ENCODE data around the gene PHIP.

PHIP gene

DNA sequence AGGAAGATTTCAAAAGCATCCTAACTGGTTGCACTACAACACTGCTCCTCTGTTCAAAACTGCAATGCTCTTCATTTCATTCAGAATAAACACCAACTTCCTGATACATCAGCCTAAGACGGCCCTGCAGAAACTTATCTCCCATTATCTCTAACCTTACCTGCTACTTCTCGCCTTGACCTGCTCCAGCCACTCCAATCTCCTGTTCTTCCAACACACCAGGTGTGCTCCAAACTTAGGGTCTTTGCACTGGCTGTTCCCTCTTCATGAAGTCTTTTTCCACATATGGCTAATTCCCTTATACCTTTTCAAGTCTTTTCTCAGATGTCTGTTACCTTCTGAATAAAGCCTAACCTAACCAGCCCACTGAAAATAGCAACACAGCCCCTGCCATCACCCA lies 32.1 kb downstream of the PHIP start:
- no peak overlapping the region for H3K4me3 Mint-ChIP-seq
- no peak for DNase-seq (ENCODE audit: low spot score in 2 of 2)
- H3K9me3 Mint-ChIP-seq, result no peaks in the 10 kb centered on the region
- peaks cover 62% of the 10 kb centered on the region for H3K36me3 Mint-ChIP-seq
- ATAC-seq, result no peak
- H3K27ac Mint-ChIP-seq, result peak overlapping the region; percentile 2
- peaks cover 17% of the 10 kb centered on the region for H3K4me1 Mint-ChIP-seq

DNA sequence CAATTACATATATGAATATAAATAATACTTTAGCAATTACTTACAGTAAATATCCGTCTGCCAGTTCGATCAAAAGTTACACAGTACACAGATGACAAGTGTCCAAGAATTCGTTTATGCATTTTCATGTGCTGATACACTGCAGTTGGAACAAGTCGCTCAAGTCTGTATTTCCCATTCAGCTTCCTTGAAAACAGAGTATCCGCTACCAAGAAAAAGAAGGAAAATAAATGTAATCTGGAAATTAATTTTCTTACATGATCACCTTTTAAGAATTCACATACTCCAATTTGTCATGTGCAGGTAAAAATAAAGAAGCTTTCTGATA lies 35.3 kb downstream of the PHIP start:
- no peaks in the 10 kb centered on the region for H3K9me3 Mint-ChIP-seq
- no peak overlapping the region for H3K27ac Mint-ChIP-seq
- H3K4me1 Mint-ChIP-seq, result peaks cover 30% of the 10 kb centered on the region
- peaks cover 63% of the 10 kb centered on the region for H3K36me3 Mint-ChIP-seq
- ATAC-seq (peak; percentile 42), DNase-seq (ENCODE audit: low spot score in 2 of 2) (no peak)
- H3K4me3 Mint-ChIP-seq, result no peak overlapping the region

DNA sequence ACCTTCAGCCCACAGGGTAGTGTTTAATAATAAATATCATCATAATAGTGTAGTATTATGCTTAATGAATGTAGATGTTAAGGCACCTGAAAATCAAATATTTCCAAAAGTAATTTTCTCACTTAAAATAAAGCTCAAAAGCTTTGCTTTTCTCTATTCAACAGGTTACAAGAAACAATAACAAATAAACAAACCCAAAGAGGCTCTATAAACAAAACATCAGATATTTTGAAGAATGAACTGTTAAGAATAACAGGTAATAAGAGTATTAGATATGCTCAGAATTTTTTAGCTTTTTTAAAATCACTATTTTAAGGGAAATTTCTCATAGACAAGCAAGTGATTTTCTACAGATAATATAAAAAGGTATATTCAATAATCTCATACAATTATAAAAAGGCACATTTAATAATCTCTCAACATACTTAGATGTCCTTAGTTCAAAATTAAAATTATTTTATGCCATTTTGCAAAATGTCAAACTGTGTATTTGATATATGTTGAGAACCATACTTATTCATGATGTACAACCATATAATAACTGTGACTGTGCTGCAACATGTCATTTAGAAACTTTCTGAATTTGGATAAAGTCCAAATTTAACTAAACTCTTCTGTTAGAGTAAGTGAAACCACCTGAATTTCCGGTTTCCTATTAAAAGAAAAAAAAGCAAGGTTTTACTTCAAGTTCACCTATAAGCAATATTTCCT lies 35.8 kb downstream of the PHIP start:
- DNase-seq (ENCODE audit: low spot score in 2 of 2), result no peak
- Mint-ChIP-seq H3K9me3 (no peaks in the 10 kb centered on the region), H3K36me3 (peaks cover 65% of the 10 kb centered on the region), H3K4me1 (peaks cover 30% of the 10 kb centered on the region), H3K4me3 (no peak overlapping the region), H3K27ac (no peak overlapping the region)
- ATAC-seq, result peak; percentile 71

DNA sequence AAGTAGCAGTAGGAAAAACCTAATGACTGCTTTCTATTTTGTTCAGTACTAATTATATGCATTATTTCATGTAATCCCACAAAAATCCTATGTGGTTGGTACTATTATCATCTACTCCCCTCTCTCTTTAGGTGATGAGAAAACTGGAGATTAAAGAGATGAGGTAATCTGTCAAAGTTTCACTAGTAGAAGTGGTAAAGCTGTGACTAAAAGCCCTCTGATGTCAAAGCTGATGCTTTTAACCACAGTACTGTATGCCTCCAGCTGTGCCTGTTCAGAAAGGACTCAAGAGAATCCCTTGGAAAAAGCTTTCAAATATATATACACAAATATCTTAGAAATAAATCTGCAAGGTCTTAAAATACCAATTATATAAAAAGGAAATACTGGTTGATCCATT lies 38.0 kb downstream of the PHIP start:
- H3K36me3 Mint-ChIP-seq, result peaks cover 72% of the 10 kb centered on the region
- DNase-seq (ENCODE audit: low spot score in 2 of 2) (no peak), ATAC-seq (peak; percentile 98)
- no peak overlapping the region for H3K27ac Mint-ChIP-seq
- H3K4me3 Mint-ChIP-seq, result no peak overlapping the region
- no peaks in the 10 kb centered on the region for H3K9me3 Mint-ChIP-seq
- H3K4me1 Mint-ChIP-seq, result peaks cover 38% of the 10 kb centered on the region

DNA sequence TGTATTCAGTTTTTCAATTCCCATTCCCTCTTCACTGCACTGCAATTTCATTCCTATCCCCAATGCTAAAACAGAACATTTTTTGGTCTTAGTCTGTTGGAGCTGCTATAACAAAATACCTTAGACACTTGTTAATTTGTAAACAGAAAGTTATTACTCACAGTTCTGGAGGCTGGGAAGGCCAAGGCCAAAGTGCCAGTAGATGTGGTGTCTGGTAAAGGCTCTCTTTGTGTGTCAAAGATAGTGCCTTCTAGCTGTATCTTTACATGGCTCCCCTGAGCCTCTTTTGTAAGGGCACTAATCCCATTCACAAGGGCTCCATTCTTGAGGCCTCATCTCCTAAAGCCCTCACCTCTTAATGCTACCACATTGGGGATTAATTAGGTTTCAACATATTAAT lies 40.0 kb downstream of the PHIP start:
- no peak for DNase-seq (ENCODE audit: low spot score in 2 of 2)
- Mint-ChIP-seq H3K4me3 (no peak overlapping the region), H3K36me3 (peaks cover 72% of the 10 kb centered on the region), H3K4me1 (peaks cover 43% of the 10 kb centered on the region), H3K27ac (no peak overlapping the region), H3K9me3 (no peaks in the 10 kb centered on the region)
- no peak for ATAC-seq

DNA sequence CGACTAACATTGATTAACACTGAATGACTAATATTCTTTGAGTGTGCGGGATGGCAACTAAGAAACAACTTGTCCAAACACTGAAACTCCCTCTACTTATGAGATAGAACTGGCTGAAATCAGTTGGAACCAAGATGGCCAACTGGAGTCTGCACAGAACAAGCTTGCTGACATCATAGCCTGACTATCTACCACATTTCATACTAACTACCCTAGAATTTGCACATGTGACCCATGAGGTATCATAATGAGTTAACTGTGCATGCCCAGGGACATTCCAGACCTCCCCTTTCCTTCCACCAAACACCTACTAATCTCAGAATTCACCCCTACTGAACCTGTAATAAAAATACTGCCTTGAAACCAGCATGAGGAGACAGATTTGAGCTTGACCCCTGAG lies 43.2 kb downstream of the PHIP start:
- Mint-ChIP-seq H3K36me3 (peaks cover 62% of the 10 kb centered on the region), H3K27ac (no peak overlapping the region), H3K4me3 (peak overlapping the region; percentile 2), H3K4me1 (peaks cover 55% of the 10 kb centered on the region), H3K9me3 (no peaks in the 10 kb centered on the region)
- peak; percentile 98 for ATAC-seq
- peak in 1 of 2 donors; percentile 55 for DNase-seq (ENCODE audit: low spot score in 2 of 2)

DNA sequence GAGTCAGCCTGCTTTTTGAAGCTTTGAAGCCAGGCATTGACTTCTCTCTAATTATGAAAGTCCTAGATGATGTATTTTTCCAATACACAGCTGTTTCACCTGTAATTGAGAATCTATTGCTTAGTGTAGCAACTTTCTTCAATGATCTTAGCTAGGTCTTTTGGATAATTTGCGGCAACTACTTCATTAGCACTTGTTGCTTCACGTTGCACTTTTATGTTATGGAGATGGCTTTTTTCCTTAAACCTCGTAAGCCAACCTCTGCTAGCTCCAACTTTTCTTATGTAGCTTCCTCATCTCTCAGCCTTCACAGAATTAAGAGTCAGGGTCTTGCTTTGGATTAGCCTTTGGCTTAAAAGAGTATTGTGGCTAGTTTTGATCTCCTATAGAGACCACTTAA lies 44.8 kb downstream of the PHIP start:
- Mint-ChIP-seq H3K4me1 (peaks cover 55% of the 10 kb centered on the region), H3K27ac (no peak overlapping the region), H3K36me3 (peaks cover 59% of the 10 kb centered on the region), H3K4me3 (no peak overlapping the region), H3K9me3 (no peaks in the 10 kb centered on the region)
- ATAC-seq (no peak), DNase-seq (ENCODE audit: low spot score in 2 of 2) (no peak)

DNA sequence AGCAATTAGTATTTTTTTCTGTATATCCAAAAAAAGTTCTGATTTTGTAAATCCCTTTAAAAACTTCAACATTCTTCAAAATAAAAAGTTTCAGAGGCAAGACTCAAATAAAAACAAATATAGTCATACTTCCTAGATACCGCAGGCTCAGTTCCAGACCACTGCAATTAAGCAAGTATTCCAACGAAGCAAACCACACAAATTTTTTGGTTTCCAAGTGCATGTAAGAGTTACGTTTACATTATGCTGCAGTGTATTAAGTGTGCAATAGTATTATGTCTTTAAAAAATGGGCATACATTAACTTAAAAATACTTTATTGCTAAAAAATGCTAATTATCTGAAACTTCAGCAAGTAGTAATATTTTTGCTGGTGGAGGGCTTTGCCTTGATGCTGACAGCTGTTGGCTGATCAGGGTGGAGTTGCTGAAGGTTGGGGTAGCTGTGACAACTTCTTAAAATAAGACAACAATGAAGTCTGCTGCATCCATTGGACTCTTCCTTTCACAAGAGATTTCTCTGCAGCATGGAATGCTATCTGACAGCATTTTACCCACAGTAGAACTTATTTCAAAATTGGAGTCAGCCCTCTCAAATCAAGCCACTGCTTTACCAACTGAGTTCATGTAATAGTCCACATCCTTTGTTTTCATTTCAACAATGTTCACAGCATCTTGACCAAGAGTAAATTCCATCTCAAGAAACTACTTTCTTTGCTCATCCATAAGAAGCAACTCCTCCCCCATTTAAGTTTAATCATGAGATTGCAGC lies 46.0 kb downstream of the PHIP start:
- Mint-ChIP-seq H3K4me1 (peaks cover 58% of the 10 kb centered on the region), H3K36me3 (peaks cover 49% of the 10 kb centered on the region), H3K27ac (no peak overlapping the region), H3K9me3 (no peaks in the 10 kb centered on the region), H3K4me3 (no peak overlapping the region)
- DNase-seq (ENCODE audit: low spot score in 2 of 2) (no peak), ATAC-seq (no peak)

DNA sequence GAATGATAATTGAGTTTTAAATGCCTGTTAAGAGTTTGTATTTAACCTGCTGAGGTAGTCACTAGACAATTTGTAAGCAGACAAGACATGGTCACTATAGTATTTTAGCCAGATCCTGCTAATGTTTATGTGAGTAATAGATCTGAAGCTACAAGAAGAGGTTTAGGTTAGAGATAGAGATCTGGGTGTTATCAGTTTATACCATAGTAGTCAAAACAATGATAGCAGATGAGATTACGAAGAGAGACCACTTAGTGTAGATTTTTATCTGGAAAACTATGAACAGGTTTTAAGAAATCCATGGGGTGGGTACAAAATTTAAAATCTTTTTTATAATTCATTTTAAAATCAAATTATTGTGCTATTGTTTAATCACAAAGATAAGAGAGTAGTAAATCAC lies 47.5 kb downstream of the PHIP start:
- ATAC-seq, result no peak
- H3K4me1 Mint-ChIP-seq, result peaks cover 46% of the 10 kb centered on the region

DNA sequence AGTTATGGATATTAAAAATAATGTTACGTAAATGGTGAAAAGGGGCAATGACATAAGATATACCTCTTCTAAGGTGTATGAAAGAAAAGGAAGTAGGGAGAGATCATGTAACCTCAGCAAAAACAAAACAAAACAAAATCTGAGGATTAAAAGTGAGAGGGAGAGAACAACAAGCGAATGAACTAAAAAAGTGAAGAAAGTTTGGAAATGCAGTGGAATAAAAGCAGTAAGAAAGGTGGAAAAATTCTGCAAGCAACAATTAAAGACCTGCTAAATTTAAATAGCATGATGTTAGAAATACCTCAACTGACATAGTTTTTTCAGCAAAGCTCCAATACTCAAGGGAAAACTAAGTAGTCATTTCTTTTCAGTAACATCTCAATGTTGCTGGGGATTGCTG lies 48.0 kb downstream of the PHIP start:
- no peak overlapping the region for H3K27ac Mint-ChIP-seq
- no peak overlapping the region for H3K4me3 Mint-ChIP-seq
- peaks cover 49% of the 10 kb centered on the region for H3K36me3 Mint-ChIP-seq
- no peaks in the 10 kb centered on the region for H3K9me3 Mint-ChIP-seq
- no peak for ATAC-seq
- H3K4me1 Mint-ChIP-seq, result peaks cover 43% of the 10 kb centered on the region
- no peak for DNase-seq (ENCODE audit: low spot score in 2 of 2)

More for the DNA sequence above, 47.5 kb downstream of the PHIP start:
- DNase-seq (ENCODE audit: low spot score in 2 of 2), result no peak
- Mint-ChIP-seq H3K36me3 (peaks cover 44% of the 10 kb centered on the region), H3K9me3 (no peaks in the 10 kb centered on the region), H3K27ac (no peak overlapping the region), H3K4me3 (no peak overlapping the region)

DNA sequence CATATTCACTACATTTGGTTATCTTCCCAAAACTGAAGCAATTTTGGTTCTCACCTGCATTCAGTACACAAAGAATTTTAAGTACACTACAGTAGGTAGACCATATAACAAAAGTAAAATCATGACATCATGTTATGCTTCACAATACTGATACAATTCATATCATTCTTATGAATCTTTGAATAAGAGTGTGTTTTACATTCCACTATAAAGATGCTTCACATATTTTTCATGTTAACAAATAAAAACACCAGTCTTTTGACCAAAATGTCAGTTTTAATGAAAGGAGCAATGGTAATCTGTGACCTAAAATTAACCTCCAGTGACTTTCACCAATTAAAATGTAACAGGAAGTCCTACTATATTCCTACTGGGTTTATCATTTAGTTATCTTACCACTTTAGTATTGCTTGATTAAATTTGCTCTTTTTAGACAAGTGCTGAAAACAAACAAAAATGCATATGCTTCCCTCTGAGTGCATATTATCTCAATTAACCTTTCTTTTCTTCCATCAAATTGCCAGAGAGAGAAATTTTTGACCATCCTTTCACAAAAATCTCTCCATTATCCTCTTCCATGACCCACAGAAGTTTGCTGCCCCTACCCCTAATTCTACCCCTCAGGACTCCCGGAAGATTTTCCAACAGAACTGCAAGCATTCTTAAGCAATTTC lies 49.3 kb downstream of the PHIP start:
- ATAC-seq (no peak), DNase-seq (ENCODE audit: low spot score in 2 of 2) (no peak)
- H3K9me3 Mint-ChIP-seq, result no peaks in the 10 kb centered on the region
- H3K36me3 Mint-ChIP-seq, result peaks cover 60% of the 10 kb centered on the region
- H3K4me1 Mint-ChIP-seq, result peaks cover 36% of the 10 kb centered on the region
- no peak overlapping the region for H3K4me3 Mint-ChIP-seq
- peak overlapping the region; percentile 61 for H3K27ac Mint-ChIP-seq

DNA sequence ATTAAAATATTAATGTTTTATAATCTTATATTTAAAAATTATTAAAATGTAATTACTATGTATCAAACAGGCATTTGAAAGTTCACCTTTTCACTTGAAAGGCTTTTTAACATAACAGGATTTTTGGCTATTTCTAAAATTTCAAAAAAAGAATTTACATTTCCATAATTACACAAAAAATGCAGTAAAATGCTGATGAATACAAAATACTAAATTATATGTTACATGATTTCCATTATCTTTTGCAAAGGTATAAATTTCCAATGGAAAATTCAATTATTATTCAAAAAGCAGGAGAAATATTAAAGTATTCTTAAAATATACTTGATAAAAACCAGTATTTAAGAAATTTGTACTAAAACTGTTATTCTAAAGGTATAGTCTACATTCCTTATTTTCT lies 66.1 kb downstream of the PHIP start:
- no peak overlapping the region for H3K4me3 Mint-ChIP-seq
- ATAC-seq, result no peak
- no peak overlapping the region for H3K27ac Mint-ChIP-seq
- DNase-seq (ENCODE audit: low spot score in 2 of 2), result no peak
- peaks cover 6% of the 10 kb centered on the region for H3K4me1 Mint-ChIP-seq
- H3K9me3 Mint-ChIP-seq, result no peaks in the 10 kb centered on the region
- peaks cover 95% of the 10 kb centered on the region for H3K36me3 Mint-ChIP-seq

DNA sequence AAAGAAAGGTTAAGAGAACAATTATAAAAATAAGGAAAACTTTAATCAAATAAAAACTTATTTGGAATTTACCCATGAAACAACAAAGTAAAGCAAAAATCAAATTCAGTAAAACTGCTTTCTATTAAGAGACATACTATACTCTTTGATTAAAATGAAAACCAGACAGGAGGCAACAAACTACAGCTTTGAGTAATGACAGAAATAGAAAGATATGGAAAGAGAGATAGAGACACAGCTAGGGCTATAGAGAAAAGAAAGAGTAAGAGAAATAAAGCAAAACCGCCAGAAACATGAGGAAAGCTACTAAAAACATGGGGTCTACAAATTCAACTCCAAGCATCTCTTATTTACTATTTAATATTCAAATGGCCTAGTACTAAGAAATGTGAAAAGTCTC lies 67.6 kb downstream of the PHIP start:
- Mint-ChIP-seq H3K27ac (no peak overlapping the region), H3K9me3 (no peaks in the 10 kb centered on the region)
- no peak for ATAC-seq

DNA sequence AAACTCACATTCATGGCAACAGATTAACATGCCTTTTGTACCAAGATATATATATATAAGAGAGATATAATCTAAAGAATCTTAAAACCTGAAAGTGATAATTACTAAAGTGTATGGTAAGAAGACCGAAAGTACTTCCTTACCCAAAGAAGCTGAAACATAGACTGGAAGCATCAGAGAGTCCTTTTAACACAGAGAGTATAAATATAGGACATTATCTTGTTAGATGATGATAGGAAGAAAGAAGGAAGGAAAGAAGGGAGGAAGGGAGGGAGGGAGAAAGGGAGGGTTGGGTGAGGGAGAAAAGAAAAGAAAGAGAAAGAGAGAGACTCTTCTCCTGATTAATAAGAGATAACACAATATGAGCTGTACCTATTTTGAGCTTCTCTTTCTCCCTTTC lies 68.2 kb downstream of the PHIP start:
- Mint-ChIP-seq H3K36me3 (peaks cover 85% of the 10 kb centered on the region), H3K9me3 (no peaks in the 10 kb centered on the region), H3K4me3 (no peak overlapping the region), H3K4me1 (peaks cover 6% of the 10 kb centered on the region), H3K27ac (no peak overlapping the region)
- no peak for ATAC-seq
- no peak for DNase-seq (ENCODE audit: low spot score in 2 of 2)

More for the DNA sequence above, 67.6 kb downstream of the PHIP start:
- Mint-ChIP-seq H3K4me1 (peaks cover 6% of the 10 kb centered on the region), H3K36me3 (peaks cover 85% of the 10 kb centered on the region), H3K4me3 (no peak overlapping the region)
- no peak for DNase-seq (ENCODE audit: low spot score in 2 of 2)

DNA sequence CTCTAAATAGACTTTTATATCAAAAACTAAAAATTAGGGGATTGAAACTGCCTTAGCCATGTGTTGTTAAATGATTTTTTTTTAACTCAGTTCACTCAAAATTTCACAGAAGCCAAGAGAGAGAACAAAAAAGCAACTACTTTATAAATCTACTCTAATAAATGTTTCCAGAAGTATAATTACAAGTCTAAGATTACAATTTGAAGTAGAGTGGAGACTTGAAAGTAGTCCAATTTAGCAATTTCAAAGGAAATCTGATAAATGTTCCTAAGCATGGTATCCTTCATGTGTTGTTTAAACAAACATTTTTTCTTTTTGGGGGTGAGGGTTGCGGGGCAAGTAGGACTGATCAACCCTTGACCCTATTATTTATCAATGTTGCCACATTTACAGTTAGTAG lies 72.6 kb downstream of the PHIP start:
- DNase-seq (ENCODE audit: low spot score in 2 of 2) (no peak), ATAC-seq (no peak)
- H3K4me1 Mint-ChIP-seq, result peaks cover 4% of the 10 kb centered on the region
- H3K4me3 Mint-ChIP-seq, result no peak overlapping the region
- H3K9me3 Mint-ChIP-seq, result no peaks in the 10 kb centered on the region
- peaks cover 84% of the 10 kb centered on the region for H3K36me3 Mint-ChIP-seq
- no peak overlapping the region for H3K27ac Mint-ChIP-seq

DNA sequence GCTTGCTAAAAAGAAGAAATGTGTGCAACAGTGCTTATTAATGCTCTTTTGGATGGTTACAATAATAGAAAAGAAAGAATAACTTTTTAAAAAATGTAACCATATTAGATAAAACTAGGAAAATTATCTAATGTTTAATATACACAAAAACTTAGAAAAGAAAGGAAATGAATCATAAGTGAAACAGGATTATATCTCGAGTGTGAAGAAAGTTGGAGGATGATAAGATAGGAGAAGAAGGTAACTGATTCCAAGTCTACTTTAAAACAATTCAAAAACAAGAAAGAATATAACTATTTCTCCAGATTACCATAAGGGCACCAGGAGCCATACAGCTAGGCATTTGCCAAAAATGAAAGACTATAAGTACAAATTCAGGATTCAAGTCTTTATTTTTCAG lies 73.0 kb downstream of the PHIP start:
- no peak overlapping the region for H3K4me3 Mint-ChIP-seq
- no peak overlapping the region for H3K27ac Mint-ChIP-seq
- DNase-seq (ENCODE audit: low spot score in 2 of 2), result no peak
- no peaks in the 10 kb centered on the region for H3K9me3 Mint-ChIP-seq
- ATAC-seq, result no peak
- no peaks in the 10 kb centered on the region for H3K4me1 Mint-ChIP-seq
- peaks cover 84% of the 10 kb centered on the region for H3K36me3 Mint-ChIP-seq
